Left colon (tissue), 2 donors: ENCODE measurements around the gene CEP78. TPM values are rescaled to one million over a fixed set of nuclear protein-coding genes. Genes with fewer than 3 reads are reported as not detected.
"Not testable (repeated sequence)": the region's sequence is repeated elsewhere in the genome, so short reads cannot be mapped to it uniquely, and the experiment has no call there.

Source experiments
- ATAC-seq: fragments of 200-7000 bp; cut with Tn5 transposase; one replicate; pipeline ENCODE4 v1.9.1; 2020; ENCODE audit warnings: mild to moderate bottlenecking, moderate library complexity
- DNase-seq, 2 donors: peaks; one replicate each; pipeline ENCODE4 v3.0.0-alpha.2; 2020
- intact Hi-C, 2 donors: fragments of 100-400 bp; cut with DNase I in 1 of 2; cut with micrococcal nuclease in 1 of 2; formaldehyde crosslinking; loops; one replicate each; pipeline versions ENCODE4 v1.11.2 to v1.14.0; 2022; cut with DNase I, micrococcal nuclease
- total RNA-seq, 2 donors: library from RNA; stranded (reverse); fragmentation: NEBNext Ultra II Directional; extraction: Animal tissue kit (Norgen Biotek cat#: 25700); gene quantifications; one replicate each; pipeline ENCODE4 v1.2.1, GENCODE V29; 2021
- donor health status: DM: no; HTN: no; CAD: no.
- donor health status: DM: yes; HTN: yes; CAD: no.

Gene CEP78
- total RNA-seq, 2 donors from 2014 or later = 7.9 to 11.1 TPM

GRCh38 chr9:78273761-78274160 lies 37.9 kb downstream of the CEP78 start:
- DNase-seq = no peak
- ATAC-seq = no peak
- intact Hi-C loops = no loop called here

GRCh38 chr9:78278177-78278777 lies 42.4 kb downstream of the CEP78 start:
- DNase-seq = no peak
- intact Hi-C loops = no loop called here
- no peak for ATAC-seq

GRCh38 chr9:78278801-78279200 lies 42.9 kb downstream of the CEP78 start:
- ATAC-seq = no peak
- DNase-seq = no peak
- intact Hi-C loops = no loop called here

- no peak for ATAC-seq
- intact Hi-C loops = no loop called here
- peak; percentile 36 to 38 for DNase-seq
Observed at GRCh38 chr9:78280982-78281668, 45.2 kb downstream of the CEP78 start.

- DNase-seq, ATAC-seq, intact Hi-C loops: not testable (repeated sequence)
Observed at GRCh38 chr9:78284181-78284580, 48.3 kb downstream of the CEP78 start.

GRCh38 chr9:78286125-78286524 lies 50.2 kb downstream of the CEP78 start:
- intact Hi-C loops = no loop called here
- DNase-seq (no peak), ATAC-seq (no peak)

GRCh38 chr9:78286946-78287388 lies 51.1 kb downstream of the CEP78 start:
- no peak for DNase-seq
- intact Hi-C loops = no loop called here
- no peak for ATAC-seq

GRCh38 chr9:78288214-78288892 lies 52.5 kb downstream of the CEP78 start:
- DNase-seq (no peak), ATAC-seq (no peak)
- intact Hi-C loops = no loop called here

GRCh38 chr9:78289474-78289873 lies 53.6 kb downstream of the CEP78 start:
- intact Hi-C loops = no loop called here
- ATAC-seq (no peak), DNase-seq (no peak)

- DNase-seq (no peak), ATAC-seq (no peak)
- intact Hi-C loops = no loop called here
Observed at GRCh38 chr9:78291240-78291925, 55.5 kb downstream of the CEP78 start.

GRCh38 chr9:78292026-78292425 lies 56.2 kb downstream of the CEP78 start:
- no peak for ATAC-seq

GRCh38 chr9:78292716-78293497 lies 57.0 kb downstream of the CEP78 start:
- DNase-seq (no peak), ATAC-seq (no peak)
- intact Hi-C loops = no loop called here

More at GRCh38 chr9:78292026-78292425, 56.2 kb downstream of the CEP78 start:
- intact Hi-C loops = no loop called here
- DNase-seq = no peak

- intact Hi-C loops = no loop called here
- DNase-seq = no peak
- no peak for ATAC-seq
Observed at GRCh38 chr9:78294290-78295176, 58.7 kb downstream of the CEP78 start.

- no peak for DNase-seq
- no peak for ATAC-seq
- intact Hi-C loops = no loop called here
Observed at GRCh38 chr9:78295177-78295575, 59.3 kb downstream of the CEP78 start.

GRCh38 chr9:78295731-78296130 lies 59.9 kb downstream of the CEP78 start:
- ATAC-seq (no peak), DNase-seq (no peak)
- intact Hi-C loops = no loop called here

GRCh38 chr9:78296201-78296892 lies 60.5 kb downstream of the CEP78 start:
- intact Hi-C loops = no loop called here
- ATAC-seq = peak; percentile 36
- peak; percentile 27 to 41 for DNase-seq
